ENCODE data around the gene MAST2. TPM values are rescaled to one million over a fixed set of nuclear protein-coding genes. Genes with fewer than 3 reads are reported as not detected.
A peak's percentile ranks its signal among the peaks of the same experiment; 100 is the strongest.

Gene MAST2
- total RNA-seq, 1 donor from 2014 or later = 60.7 TPM

DNA sequence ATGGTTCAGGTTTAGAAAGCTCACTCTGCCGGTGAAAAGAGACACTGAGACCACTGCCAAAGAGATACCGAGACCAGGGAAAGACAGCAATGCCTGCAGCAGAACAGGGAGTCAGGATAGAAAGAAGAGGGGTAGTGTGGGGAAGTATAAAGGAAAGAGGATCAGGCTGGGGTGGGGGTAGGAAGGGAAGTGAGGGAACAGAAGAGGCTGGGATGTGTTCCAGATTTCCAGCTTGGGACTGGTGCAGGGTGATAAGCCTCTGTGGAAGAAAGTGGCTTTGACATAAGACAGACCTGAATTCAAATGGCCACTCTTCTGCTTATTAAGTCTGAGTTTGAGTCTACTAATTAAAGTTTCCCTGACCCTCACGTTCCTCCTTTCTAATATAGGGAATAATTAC lies 223.1 kb downstream of the MAST2 start:
- no peak overlapping the region for H3K4me3 Mint-ChIP-seq
- H3K9me3 Mint-ChIP-seq = no peaks in the 10 kb centered on the region
- no peak for DNase-seq (ENCODE audit: low spot score in 2 of 2, unreplicated experiment in 2 of 2)
- H3K27me3 Mint-ChIP-seq (ENCODE audit: low read depth) = no peaks in the 10 kb centered on the region
- H3K4me1 Mint-ChIP-seq = peaks cover 7% of the 10 kb centered on the region
- H3K36me3 Mint-ChIP-seq = peaks cover 16% of the 10 kb centered on the region
- TF ChIP-seq, protein P1, sequence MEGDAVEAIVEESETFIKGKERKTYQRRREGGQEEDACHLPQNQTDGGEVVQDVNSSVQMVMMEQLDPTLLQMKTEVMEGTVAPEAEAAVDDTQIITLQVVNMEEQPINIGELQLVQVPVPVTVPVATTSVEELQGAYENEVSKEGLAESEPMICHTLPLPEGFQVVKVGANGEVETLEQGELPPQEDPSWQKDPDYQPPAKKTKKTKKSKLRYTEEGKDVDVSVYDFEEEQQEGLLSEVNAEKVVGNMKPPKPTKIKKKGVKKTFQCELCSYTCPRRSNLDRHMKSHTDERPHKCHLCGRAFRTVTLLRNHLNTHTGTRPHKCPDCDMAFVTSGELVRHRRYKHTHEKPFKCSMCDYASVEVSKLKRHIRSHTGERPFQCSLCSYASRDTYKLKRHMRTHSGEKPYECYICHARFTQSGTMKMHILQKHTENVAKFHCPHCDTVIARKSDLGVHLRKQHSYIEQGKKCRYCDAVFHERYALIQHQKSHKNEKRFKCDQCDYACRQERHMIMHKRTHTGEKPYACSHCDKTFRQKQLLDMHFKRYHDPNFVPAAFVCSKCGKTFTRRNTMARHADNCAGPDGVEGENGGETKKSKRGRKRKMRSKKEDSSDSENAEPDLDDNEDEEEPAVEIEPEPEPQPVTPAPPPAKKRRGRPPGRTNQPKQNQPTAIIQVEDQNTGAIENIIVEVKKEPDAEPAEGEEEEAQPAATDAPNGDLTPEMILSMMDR (IDR thresholded peaks at IDR 0.05; ENCODE audit: unreplicated experiment) = no peak
- peak overlapping the region; percentile 26 for H3K27ac Mint-ChIP-seq

DNA sequence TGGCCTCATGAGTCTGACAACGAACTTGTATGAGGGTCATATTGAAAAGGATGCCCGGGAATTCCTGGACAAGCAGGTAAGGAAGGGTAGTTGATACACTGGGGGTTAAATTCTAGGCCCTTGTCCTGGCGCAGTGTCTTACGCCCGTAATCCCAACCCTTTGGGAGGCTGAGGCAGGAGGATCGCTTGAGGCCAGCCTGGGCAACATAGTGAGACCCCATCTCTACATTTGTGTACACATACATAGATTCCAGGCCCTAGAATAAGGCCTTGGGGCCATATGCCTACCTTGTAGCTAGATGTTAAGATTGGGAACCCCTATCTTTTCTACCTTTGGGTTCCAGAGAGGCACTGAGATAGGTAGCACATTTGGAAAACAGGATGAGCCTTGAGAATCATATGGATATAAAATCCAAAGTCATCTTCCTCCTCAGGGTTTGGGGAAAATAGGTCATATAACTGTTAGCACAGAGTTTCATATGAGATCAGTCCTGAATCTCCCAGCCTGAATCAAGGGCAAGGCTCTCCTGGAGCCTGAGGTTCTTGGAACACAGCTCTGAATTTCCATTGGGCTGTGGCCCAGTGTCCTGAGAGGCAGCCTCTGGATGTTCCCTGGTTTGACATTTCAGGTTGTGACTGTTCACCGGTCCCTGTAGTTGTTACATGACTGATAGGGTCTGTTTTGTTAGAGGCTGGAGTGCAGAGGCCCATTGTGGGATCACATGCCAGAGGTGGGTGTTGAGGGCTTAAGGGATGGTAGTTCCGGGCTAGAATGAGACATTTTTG lies 224.6 kb downstream of the MAST2 start:
- TF ChIP-seq, protein P1 (IDR thresholded peaks at IDR 0.05; ENCODE audit: unreplicated experiment) = no peak
- peak in 1 of 2 experiments; percentile 34 for DNase-seq (ENCODE audit: low spot score in 2 of 2, unreplicated experiment in 2 of 2)
- Mint-ChIP-seq H3K27me3 (ENCODE audit: low read depth) (no peaks in the 10 kb centered on the region), H3K9me3 (no peaks in the 10 kb centered on the region), H3K4me3 (no peak overlapping the region), H3K27ac (no peak overlapping the region), H3K36me3 (peaks cover 16% of the 10 kb centered on the region), H3K4me1 (peaks cover 7% of the 10 kb centered on the region)

DNA sequence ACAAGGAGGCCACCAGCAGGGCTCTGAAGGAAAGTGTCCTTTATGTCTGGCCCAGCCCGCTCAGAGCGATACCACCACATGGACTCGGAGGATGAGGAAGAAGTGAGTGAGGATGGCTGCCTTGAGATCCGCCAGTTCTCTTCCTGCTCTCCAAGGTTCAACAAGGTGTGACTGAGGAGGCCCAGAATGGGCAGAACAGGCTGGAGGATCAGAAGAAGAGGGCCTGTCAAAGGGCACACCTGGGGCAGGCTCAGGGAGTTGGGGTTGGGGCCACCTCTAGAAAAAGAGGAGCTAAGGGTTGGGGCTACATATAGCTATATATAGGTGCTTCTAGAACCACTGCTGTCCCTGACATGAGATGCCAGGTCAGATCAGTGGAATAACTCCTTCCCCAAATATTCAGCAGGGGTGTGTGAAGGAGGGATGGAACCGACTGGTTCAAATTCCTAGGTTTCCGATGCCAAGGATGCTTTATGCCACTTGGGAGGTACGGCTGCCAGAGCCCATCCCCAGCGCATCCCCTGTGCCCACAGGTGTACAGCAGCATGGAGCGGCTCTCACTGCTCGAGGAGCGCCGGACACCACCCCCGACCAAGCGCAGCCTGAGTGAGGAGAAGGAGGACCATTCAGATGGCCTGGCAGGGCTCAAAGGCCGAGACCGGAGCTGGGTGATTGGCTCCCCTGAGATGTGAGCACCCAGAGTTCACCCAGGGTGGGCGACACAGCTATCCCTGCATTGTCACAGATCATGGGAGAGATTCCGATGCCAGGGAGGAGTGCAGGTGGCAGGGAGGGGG lies 226.9 kb downstream of the MAST2 start:
- DNase-seq (ENCODE audit: low spot score in 2 of 2, unreplicated experiment in 2 of 2) = no peak
- Mint-ChIP-seq H3K27me3 (ENCODE audit: low read depth) (no peaks in the 10 kb centered on the region), H3K4me1 (peaks cover 7% of the 10 kb centered on the region), H3K9me3 (no peaks in the 10 kb centered on the region), H3K27ac (no peak overlapping the region), H3K36me3 (peaks cover 4% of the 10 kb centered on the region), H3K4me3 (no peak overlapping the region)
- TF ChIP-seq, protein P1 (IDR thresholded peaks at IDR 0.05; ENCODE audit: unreplicated experiment) = no peak

DNA sequence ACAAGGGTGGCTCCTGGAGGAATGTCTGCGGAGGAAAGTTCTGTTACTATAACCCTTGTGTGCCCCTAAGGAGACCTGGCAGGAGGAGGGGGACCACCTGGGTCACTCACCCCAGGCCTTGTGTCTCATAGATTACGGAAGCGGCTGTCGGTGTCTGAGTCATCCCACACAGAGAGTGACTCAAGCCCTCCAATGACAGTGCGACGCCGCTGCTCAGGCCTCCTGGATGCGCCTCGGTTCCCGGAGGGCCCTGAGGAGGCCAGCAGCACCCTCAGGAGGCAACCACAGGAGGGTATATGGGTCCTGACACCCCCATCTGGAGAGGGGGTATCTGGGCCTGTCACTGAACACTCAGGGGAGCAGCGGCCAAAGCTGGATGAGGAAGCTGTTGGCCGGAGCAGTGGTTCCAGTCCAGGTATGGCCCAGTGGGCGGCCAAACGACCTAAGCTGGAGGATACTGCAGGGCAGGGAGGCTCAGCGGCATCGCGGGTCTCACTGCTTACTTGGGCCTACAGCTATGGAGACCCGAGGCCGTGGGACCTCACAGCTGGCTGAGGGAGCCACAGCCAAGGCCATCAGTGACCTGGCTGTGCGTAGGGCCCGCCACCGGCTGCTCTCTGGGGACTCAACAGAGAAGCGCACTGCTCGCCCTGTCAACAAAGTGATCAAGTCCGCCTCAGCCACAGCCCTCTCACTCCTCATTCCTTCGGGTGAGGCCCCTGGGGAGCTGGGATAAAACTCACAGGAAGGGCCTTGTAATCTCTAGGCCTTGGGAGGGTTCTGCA lies 227.7 kb downstream of the MAST2 start:
- Mint-ChIP-seq H3K27ac (no peak overlapping the region), H3K36me3 (peaks cover 4% of the 10 kb centered on the region), H3K4me1 (peaks cover 7% of the 10 kb centered on the region), H3K9me3 (no peaks in the 10 kb centered on the region), H3K27me3 (ENCODE audit: low read depth) (no peaks in the 10 kb centered on the region), H3K4me3 (no peak overlapping the region)
- no peak for DNase-seq (ENCODE audit: low spot score in 2 of 2, unreplicated experiment in 2 of 2)
- TF ChIP-seq, protein P1 (IDR thresholded peaks at IDR 0.05; ENCODE audit: unreplicated experiment) = no peak

DNA sequence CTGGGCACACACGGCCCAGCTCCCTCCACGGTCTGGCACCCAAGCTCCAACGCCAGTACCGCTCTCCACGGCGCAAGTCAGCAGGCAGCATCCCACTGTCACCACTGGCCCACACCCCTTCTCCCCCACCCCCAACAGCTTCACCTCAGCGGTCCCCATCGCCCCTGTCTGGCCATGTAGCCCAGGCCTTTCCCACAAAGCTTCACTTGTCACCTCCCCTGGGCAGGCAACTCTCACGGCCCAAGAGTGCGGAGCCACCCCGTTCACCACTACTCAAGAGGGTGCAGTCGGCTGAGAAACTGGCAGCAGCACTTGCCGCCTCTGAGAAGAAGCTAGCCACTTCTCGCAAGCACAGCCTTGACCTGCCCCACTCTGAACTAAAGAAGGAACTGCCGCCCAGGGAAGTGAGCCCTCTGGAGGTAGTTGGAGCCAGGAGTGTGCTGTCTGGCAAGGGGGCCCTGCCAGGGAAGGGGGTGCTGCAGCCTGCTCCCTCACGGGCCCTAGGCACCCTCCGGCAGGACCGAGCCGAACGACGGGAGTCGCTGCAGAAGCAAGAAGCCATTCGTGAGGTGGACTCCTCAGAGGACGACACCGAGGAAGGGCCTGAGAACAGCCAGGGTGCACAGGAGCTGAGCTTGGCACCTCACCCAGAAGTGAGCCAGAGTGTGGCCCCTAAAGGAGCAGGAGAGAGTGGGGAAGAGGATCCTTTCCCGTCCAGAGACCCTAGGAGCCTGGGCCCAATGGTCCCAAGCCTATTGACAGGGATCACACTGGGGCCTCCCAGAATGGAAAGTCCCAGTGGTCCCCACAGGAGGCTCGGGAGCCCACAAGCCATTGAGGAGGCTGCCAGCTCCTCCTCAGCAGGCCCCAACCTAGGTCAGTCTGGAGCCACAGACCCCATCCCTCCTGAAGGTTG lies 231.4 kb downstream of the MAST2 start:
- Mint-ChIP-seq H3K9me3 (no peaks in the 10 kb centered on the region), H3K4me1 (no peaks in the 10 kb centered on the region), H3K27me3 (ENCODE audit: low read depth) (no peaks in the 10 kb centered on the region), H3K36me3 (peaks cover 4% of the 10 kb centered on the region), H3K4me3 (no peak overlapping the region), H3K27ac (no peak overlapping the region)
- DNase-seq (ENCODE audit: low spot score in 2 of 2, unreplicated experiment in 2 of 2) = no peak
- TF ChIP-seq, protein P1 (IDR thresholded peaks at IDR 0.05; ENCODE audit: unreplicated experiment) = no peak
